GM23338 (cell line): ENCODE data around the gene SWT1. TPM values are rescaled to one million over a fixed set of nuclear protein-coding genes. Genes with fewer than 3 reads are reported as not detected.

Source experiments
- ATAC-seq: fragments of 200-7000 bp; cut with Tn5 transposase; 3 replicates; pipeline ENCODE4 v1.9.1; 2020
- DNase-seq: peaks from one replicate; pipeline ENCODE4 v3.0.0-alpha.2; 2015; ENCODE audit warnings: low spot score
- H2AFZ ChIP-seq: fragments of 200-600 bp; sonication (generic); 2 replicates; pipeline ENCODE4 v1.8.0; 2016; ENCODE audit warnings: antibody characterized with exemption, mild to moderate bottlenecking, moderate library complexity
- H3F3A ChIP-seq: fragments of 200-600 bp; sonication (generic); replicated peaks from 2 replicates; pipeline ENCODE4 v1.8.0; 2017; ENCODE audit warnings: antibody characterized with exemption, mixed run types, low read depth
- H3K27ac ChIP-seq: fragments of 200-600 bp; sonication (generic); 2 replicates; pipeline ENCODE4 v1.6.1; 2016; ENCODE audit warnings: low read depth
- H3K27me3 ChIP-seq: fragments of 200-600 bp; sonication (generic); 2 replicates; pipeline ENCODE4 v1.8.0; 2016; ENCODE audit warnings: mild to moderate bottlenecking, mixed run types, moderate library complexity; ENCODE audit not compliant: insufficient read depth
- H3K36me3 ChIP-seq: fragments of 200-600 bp; sonication (generic); 2 replicates; pipeline ENCODE4 v1.8.0; 2016; ENCODE audit warnings: mild to moderate bottlenecking; ENCODE audit not compliant: insufficient read depth
- H3K4me1 ChIP-seq: fragments of 200-600 bp; sonication (generic); 2 replicates; pipeline ENCODE4 v1.8.0; 2016; ENCODE audit warnings: mild to moderate bottlenecking, moderate library complexity; ENCODE audit not compliant: insufficient read depth
- H3K4me2 ChIP-seq: fragments of 200-600 bp; sonication (generic); 2 replicates; pipeline ENCODE4 v1.7.1; 2017; ENCODE audit warnings: mixed run types
- H3K4me3 ChIP-seq: fragments of 200-600 bp; sonication (generic); 2 replicates; pipeline ENCODE4 v1.6.1; 2016; ENCODE audit warnings: mixed run types
- H3K79me2 ChIP-seq: fragments of 200-600 bp; sonication (generic); replicated peaks from 2 replicates; pipeline ENCODE4 v1.8.0; 2017; ENCODE audit warnings: mild to moderate bottlenecking; ENCODE audit not compliant: insufficient read depth
- H3K9me2 ChIP-seq: fragments of 200-600 bp; sonication (generic); 2 replicates; pipeline ENCODE4 v1.8.0; 2017; ENCODE audit not compliant: insufficient read depth
- H4K20me1 ChIP-seq: fragments of 200-600 bp; sonication (generic); replicated peaks from 2 replicates; pipeline ENCODE4 v1.8.0; 2017; ENCODE audit warnings: mild to moderate bottlenecking; ENCODE audit not compliant: insufficient read depth
- H3K27ac Mint-ChIP-seq: 2 replicates; pipeline ENCODE4 v1.8.0; 2020; ENCODE audit warnings: inconsistent platforms, mild to moderate bottlenecking, moderate library complexity, mixed read lengths
- H3K27me3 Mint-ChIP-seq: 3 replicates; pipeline ENCODE4 v1.8.0; 2022; ENCODE audit warnings: low read depth, mild to moderate bottlenecking, moderate library complexity, mixed read lengths, inconsistent platforms; ENCODE audit not compliant: insufficient read depth, poor library complexity
- H3K36me3 Mint-ChIP-seq: 3 replicates; pipeline ENCODE4 v1.8.0; 2021; ENCODE audit warnings: low read depth, mild to moderate bottlenecking, inconsistent platforms, moderate library complexity, mixed read lengths
- H3K4me1 Mint-ChIP-seq: 3 replicates; pipeline ENCODE4 v1.8.0; 2020; ENCODE audit warnings: mild to moderate bottlenecking, inconsistent platforms, mixed read lengths
- H3K4me3 Mint-ChIP-seq: 3 replicates; pipeline ENCODE4 v1.8.0; 2021; ENCODE audit warnings: moderate library complexity, mild to moderate bottlenecking, inconsistent platforms, mixed read lengths
- H3K9me3 Mint-ChIP-seq: 3 replicates; pipeline ENCODE4 v1.8.0; 2020; ENCODE audit warnings: moderate library complexity, mild to moderate bottlenecking, inconsistent platforms, mixed read lengths
- CREB1 ChIP-seq: fragments of 250-450 bp; sonication (Bioruptor Pico); IDR thresholded peaks from 2 replicates; pipeline ENCODE4 v1.5.0; 2020; ENCODE audit warnings: low read depth, mild to moderate bottlenecking, moderate library complexity
- ETS1 ChIP-seq: IDR thresholded peaks from 2 replicates; pipeline ENCODE4 v1.6.1; 2016; ENCODE audit warnings: antibody characterized with exemption
- EZH2 ChIP-seq: fragments of 200-600 bp; sonication (generic); IDR thresholded peaks from one replicate; pipeline ENCODE4 v1.8.0; 2017; ENCODE audit warnings: antibody characterized with exemption, mild to moderate bottlenecking, low read depth; ENCODE audit not compliant: unreplicated experiment
- EZH2phosphoT487 ChIP-seq: fragments of 200-600 bp; sonication (generic); IDR thresholded peaks from one replicate; pipeline ENCODE4 v1.8.1; 2018; ENCODE audit warnings: antibody characterized with exemption; ENCODE audit not compliant: unreplicated experiment
- JUNB ChIP-seq: IDR thresholded peaks from one replicate; pipeline ENCODE4 v1.6.1; 2016; ENCODE audit warnings: antibody characterized with exemption; ENCODE audit not compliant: unreplicated experiment
- NANOG ChIP-seq: IDR thresholded peaks from 2 replicates; pipeline ENCODE4 v1.6.1; 2016; ENCODE audit warnings: antibody characterized with exemption, borderline replicate concordance
- POLR2AphosphoS5 ChIP-seq: IDR thresholded peaks from 2 replicates; pipeline ENCODE4 v1.6.1; 2016; ENCODE audit warnings: antibody characterized with exemption, low read depth
- STAT1 ChIP-seq: IDR thresholded peaks from one replicate; pipeline ENCODE4 v1.6.1; 2016; ENCODE audit warnings: antibody characterized with exemption; ENCODE audit not compliant: unreplicated experiment
- ZNF114 ChIP-seq: fragments of 250-450 bp; sonication (Bioruptor Pico); IDR thresholded peaks from 2 replicates; pipeline ENCODE4 v1.5.0; 2020; ENCODE audit warnings: mild to moderate bottlenecking, moderate library complexity
- ZNF331 ChIP-seq: fragments of 250-450 bp; sonication (Bioruptor Pico); IDR thresholded peaks from 2 replicates; pipeline ENCODE4 v1.5.0; 2020; ENCODE audit warnings: low read depth, mild to moderate bottlenecking, moderate library complexity
- ZNF462 ChIP-seq: fragments of 250-450 bp; sonication (Bioruptor Pico); IDR thresholded peaks from 2 replicates; pipeline ENCODE4 v1.5.0; 2020; ENCODE audit warnings: mild to moderate bottlenecking, moderate library complexity
- polyA plus RNA-seq: library from polyadenylated mRNA; unstranded; fragments of >200 nt; fragmentation: Nextera tagmentation; extraction: Ambion mirVana; gene quantifications from 2 replicates; pipeline ENCODE4 v1.2.1, GENCODE V29; 2016
- total RNA-seq: library from RNA; depleted of rRNA; stranded (reverse); fragments of >200 nt; shearing (Covaris generic); gene quantifications from 2 replicates; pipeline ENCODE4 v1.2.3, GENCODE V29; 2014
- TF ChIP-seq, protein P1 (sequence below), 2 experiments: fragments of 200-600 bp in 1 of 2; sonication (generic) in 1 of 2; conservative IDR thresholded peaks; 2 replicates each; pipeline versions ENCODE4 v1.5.1 to v1.6.1; 2016 to 2017; ENCODE audit warnings: antibody characterized with exemption in 2 of 2, low read depth in 2 of 2, mild to moderate bottlenecking in 2 of 2, moderate library complexity in 1 of 2
- TF ChIP-seq, protein P2 (sequence below): IDR thresholded peaks from one replicate; pipeline ENCODE4 v1.6.1; 2018; ENCODE audit warnings: antibody characterized with exemption; ENCODE audit not compliant: unreplicated experiment

Gene SWT1
- total and polyA plus RNA-seq, 2 experiments from 2014 or later, result 3.6 to 5.7 TPM

DNA sequence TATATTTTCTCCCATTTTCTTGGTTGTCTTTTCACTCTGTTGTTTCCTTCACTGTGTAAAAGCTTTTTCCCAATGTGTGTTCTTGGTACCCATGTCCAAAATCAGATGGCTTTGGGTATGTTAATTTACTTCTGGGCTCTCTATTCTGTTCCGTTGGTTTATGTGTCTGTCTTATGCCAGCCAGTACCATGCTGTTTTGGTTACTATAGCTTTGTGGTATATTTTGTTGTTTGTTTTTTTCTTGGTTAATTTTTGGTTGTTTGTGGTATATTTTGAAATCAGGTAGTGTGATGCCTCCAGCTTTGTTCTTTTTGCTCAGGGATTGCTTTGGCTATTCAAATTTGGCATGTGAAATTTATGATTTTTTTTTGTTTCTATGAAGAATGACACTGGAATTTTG, 67.2 kb downstream of the SWT1 start:
- no peak for ATAC-seq
- H3K4me1 ChIP-seq, result peaks cover 5% of the 10 kb centered on the region; the same call in 1 of the 2 replicates
- H3K27me3 ChIP-seq, result no peaks in the 10 kb centered on the region
- no peaks in the 10 kb centered on the region for H3K9me2 ChIP-seq
- Mint-ChIP-seq H3K4me3 (no peak overlapping the region), H3K4me1 (peaks cover 5% of the 10 kb centered on the region), H3K9me3 (peaks cover 17% of the 10 kb centered on the region; the same call in 2 of the 3 replicates), H3K36me3 (peaks cover 25% of the 10 kb centered on the region), H3K27me3 (no peaks in the 10 kb centered on the region), H3K27ac (no peak overlapping the region)
- no peak overlapping the region for H3K4me2 ChIP-seq
- no peaks in the 10 kb centered on the region for H3F3A ChIP-seq
- no peaks in the 10 kb centered on the region for H4K20me1 ChIP-seq
- no peak overlapping the region for H3K4me3 ChIP-seq
- H3K27ac ChIP-seq, result no peak overlapping the region
- no peak for DNase-seq
- TF ChIP-seq POLR2AphosphoS5, result no peak
- no peak for TF ChIP-seq JUNB
- no peak for TF ChIP-seq ETS1
- TF ChIP-seq CREB1 (CRISPR knock-in tag), result no peak
- TF ChIP-seq, protein P1, sequence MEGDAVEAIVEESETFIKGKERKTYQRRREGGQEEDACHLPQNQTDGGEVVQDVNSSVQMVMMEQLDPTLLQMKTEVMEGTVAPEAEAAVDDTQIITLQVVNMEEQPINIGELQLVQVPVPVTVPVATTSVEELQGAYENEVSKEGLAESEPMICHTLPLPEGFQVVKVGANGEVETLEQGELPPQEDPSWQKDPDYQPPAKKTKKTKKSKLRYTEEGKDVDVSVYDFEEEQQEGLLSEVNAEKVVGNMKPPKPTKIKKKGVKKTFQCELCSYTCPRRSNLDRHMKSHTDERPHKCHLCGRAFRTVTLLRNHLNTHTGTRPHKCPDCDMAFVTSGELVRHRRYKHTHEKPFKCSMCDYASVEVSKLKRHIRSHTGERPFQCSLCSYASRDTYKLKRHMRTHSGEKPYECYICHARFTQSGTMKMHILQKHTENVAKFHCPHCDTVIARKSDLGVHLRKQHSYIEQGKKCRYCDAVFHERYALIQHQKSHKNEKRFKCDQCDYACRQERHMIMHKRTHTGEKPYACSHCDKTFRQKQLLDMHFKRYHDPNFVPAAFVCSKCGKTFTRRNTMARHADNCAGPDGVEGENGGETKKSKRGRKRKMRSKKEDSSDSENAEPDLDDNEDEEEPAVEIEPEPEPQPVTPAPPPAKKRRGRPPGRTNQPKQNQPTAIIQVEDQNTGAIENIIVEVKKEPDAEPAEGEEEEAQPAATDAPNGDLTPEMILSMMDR (conservative IDR thresholded peaks at IDR 0.05; ENCODE audit: low read depth in 2 of 2), result no peak
- TF ChIP-seq ZNF462, result no peak
- TF ChIP-seq ZNF331 (CRISPR knock-in tag), result no peak
- no peak for TF ChIP-seq EZH2
- no peak for TF ChIP-seq EZH2phosphoT487
- TF ChIP-seq NANOG, result no peak
- no peak for TF ChIP-seq ZNF114 (CRISPR knock-in tag)
- TF ChIP-seq, protein P2, sequence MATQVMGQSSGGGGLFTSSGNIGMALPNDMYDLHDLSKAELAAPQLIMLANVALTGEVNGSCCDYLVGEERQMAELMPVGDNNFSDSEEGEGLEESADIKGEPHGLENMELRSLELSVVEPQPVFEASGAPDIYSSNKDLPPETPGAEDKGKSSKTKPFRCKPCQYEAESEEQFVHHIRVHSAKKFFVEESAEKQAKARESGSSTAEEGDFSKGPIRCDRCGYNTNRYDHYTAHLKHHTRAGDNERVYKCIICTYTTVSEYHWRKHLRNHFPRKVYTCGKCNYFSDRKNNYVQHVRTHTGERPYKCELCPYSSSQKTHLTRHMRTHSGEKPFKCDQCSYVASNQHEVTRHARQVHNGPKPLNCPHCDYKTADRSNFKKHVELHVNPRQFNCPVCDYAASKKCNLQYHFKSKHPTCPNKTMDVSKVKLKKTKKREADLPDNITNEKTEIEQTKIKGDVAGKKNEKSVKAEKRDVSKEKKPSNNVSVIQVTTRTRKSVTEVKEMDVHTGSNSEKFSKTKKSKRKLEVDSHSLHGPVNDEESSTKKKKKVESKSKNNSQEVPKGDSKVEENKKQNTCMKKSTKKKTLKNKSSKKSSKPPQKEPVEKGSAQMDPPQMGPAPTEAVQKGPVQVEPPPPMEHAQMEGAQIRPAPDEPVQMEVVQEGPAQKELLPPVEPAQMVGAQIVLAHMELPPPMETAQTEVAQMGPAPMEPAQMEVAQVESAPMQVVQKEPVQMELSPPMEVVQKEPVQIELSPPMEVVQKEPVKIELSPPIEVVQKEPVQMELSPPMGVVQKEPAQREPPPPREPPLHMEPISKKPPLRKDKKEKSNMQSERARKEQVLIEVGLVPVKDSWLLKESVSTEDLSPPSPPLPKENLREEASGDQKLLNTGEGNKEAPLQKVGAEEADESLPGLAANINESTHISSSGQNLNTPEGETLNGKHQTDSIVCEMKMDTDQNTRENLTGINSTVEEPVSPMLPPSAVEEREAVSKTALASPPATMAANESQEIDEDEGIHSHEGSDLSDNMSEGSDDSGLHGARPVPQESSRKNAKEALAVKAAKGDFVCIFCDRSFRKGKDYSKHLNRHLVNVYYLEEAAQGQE, result no peak
- TF ChIP-seq STAT1, result no peak
- H3K36me3 ChIP-seq, result no peaks in the 10 kb centered on the region
- no peak overlapping the region for H2AFZ ChIP-seq
- no peaks in the 10 kb centered on the region for H3K79me2 ChIP-seq
